Measurements from ENCODE around the gene GRB2. TPM values are rescaled to one million over a fixed set of nuclear protein-coding genes. Genes with fewer than 3 reads are reported as not detected.
A peak's percentile ranks its signal among the peaks of the same experiment; 100 is the strongest.

GRB2 gene
- total and polyA plus RNA-seq, 10 of the 15 experiments (the other 5 are each of a cell fraction or from before 2014, with no cell fraction given) = 113 to 268 (median 158) TPM

- TF ChIP-seq, protein P1, sequence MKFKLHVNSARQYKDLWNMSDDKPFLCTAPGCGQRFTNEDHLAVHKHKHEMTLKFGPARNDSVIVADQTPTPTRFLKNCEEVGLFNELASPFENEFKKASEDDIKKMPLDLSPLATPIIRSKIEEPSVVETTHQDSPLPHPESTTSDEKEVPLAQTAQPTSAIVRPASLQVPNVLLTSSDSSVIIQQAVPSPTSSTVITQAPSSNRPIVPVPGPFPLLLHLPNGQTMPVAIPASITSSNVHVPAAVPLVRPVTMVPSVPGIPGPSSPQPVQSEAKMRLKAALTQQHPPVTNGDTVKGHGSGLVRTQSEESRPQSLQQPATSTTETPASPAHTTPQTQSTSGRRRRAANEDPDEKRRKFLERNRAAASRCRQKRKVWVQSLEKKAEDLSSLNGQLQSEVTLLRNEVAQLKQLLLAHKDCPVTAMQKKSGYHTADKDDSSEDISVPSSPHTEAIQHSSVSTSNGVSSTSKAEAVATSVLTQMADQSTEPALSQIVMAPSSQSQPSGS (IDR thresholded peaks at IDR 0.05; ENCODE audit: low read length) = peak; percentile 56
- TF ChIP-seq GATAD2B (conservative IDR thresholded peaks at IDR 0.05; ENCODE audit: low read depth) (no peak), RELA (IDR thresholded peaks at IDR 0.05; ENCODE audit: borderline replicate concordance, partially characterized antibody) (no peak), BACH1 (IDR thresholded peaks at IDR 0.05; ENCODE audit: borderline replicate concordance) (no peak; the same call in 1 of the 2 replicates), RAD21 (IDR thresholded peaks at IDR 0.05; ENCODE audit: insufficient read depth, low read depth, low read length) (no peak), CTCF (IDR thresholded peaks at IDR 0.05 in 2 of 3, conservative IDR thresholded peaks at IDR 0.05 in 1 of 3; ENCODE audit: control insufficient read depth in 2 of 3, extremely low read depth in 1 of 3, insufficient read depth in 1 of 3, low read depth in 3 of 3, low read length in 3 of 3) (no peak), ZBTB11 (CRISPR knock-in tag; IDR thresholded peaks at IDR 0.05) (no peak), SIN3A (IDR thresholded peaks at IDR 0.05; ENCODE audit: low read depth, low read length) (no peak), CREM (IDR thresholded peaks at IDR 0.05; ENCODE audit: low read depth) (peak; percentile 34; the same call in 1 of the 2 replicates), KLF5 (IDR thresholded peaks at IDR 0.05; ENCODE audit: partially characterized antibody) (no peak), BCL11A (IDR thresholded peaks at IDR 0.05; ENCODE audit: low read depth, low read length) (peak; percentile 67), POLR2AphosphoS5 (IDR thresholded peaks at IDR 0.05; ENCODE audit: low read length) (no peak), ELK1 (IDR thresholded peaks at IDR 0.05; ENCODE audit: low read depth, low read length) (no peak), ATF3 (IDR thresholded peaks at IDR 0.05; ENCODE audit: borderline replicate concordance, extremely low read depth, low read depth, low read length) (no peak), ZNF217 (IDR thresholded peaks at IDR 0.05) (no peak), BMI1 (IDR thresholded peaks at IDR 0.05; ENCODE audit: borderline replicate concordance) (no peak), CHD1 (IDR thresholded peaks at IDR 0.05; ENCODE audit: low read depth, low read length) (no peak), IRF5 (IDR thresholded peaks at IDR 0.05; ENCODE audit: borderline replicate concordance) (no peak), HDAC6 (IDR thresholded peaks at IDR 0.05; ENCODE audit: unreplicated experiment) (no peak), CBX3 (IDR thresholded peaks at IDR 0.05; ENCODE audit: borderline replicate concordance, low read depth) (no peak), NFXL1 (IDR thresholded peaks at IDR 0.05; ENCODE audit: borderline replicate concordance) (no peak)
Measured at GRCh38 chr17:75315541-75316243, 89.8 kb downstream of the GRB2 start (continued).

Data from GM12878 (cell line).